OCI-LY3 (cell line): ENCODE measurements around the gene ECE2.

Experiments
- H2AFZ ChIP-seq: fragments of 200-600, 300-600 bp; shearing (Covaris generic); 2 replicates; pipeline ENCODE4 v1.6.0; 2014; ENCODE audit warnings: antibody characterized with exemption, low read depth, low read length
- H3K27ac ChIP-seq: fragments of 200-600, 300-600 bp; sonication (generic); 2 replicates; pipeline ENCODE4 v1.5.1; 2014; ENCODE audit warnings: mild to moderate bottlenecking, low read length, moderate library complexity, mixed read lengths
- H3K27me3 ChIP-seq: fragments of 200-600, 300-600 bp; sonication (generic); 2 replicates; pipeline ENCODE4 v1.6.1; 2014; ENCODE audit warnings: low read depth, low read length, mixed read lengths
- H3K36me3 ChIP-seq: fragments of 200-600, 300-600 bp; sonication (generic); replicated peaks from 2 replicates; pipeline ENCODE3; 2014; ENCODE audit warnings: low read depth, low read length, mixed read lengths
- H3K4me1 ChIP-seq: fragments of 300-600, 200-600 bp; sonication (generic); 2 replicates; pipeline ENCODE4 v1.6.1; 2014; ENCODE audit warnings: low read length, mixed read lengths
- H3K4me2 ChIP-seq: fragments of 200-600, 300-600 bp; sonication (generic); 2 replicates; pipeline ENCODE4 v1.6.1; 2014; ENCODE audit warnings: low read length, mixed read lengths
- H3K4me3 ChIP-seq: fragments of 300-600, 200-600 bp; sonication (generic); 2 replicates; pipeline ENCODE4 v1.5.1; 2014; ENCODE audit warnings: antibody characterized with exemption, mild to moderate bottlenecking, low read length, moderate library complexity
- H3K79me2 ChIP-seq: fragments of 300-600, 200-600 bp; shearing (Covaris generic); 2 replicates; pipeline ENCODE4 v1.6.1; 2014; ENCODE audit warnings: mild to moderate bottlenecking, low read length, mixed read lengths
- H3K9ac ChIP-seq: fragments of 300-600, 200-600 bp; shearing (Covaris generic); 2 replicates; pipeline ENCODE4 v1.6.0; 2014; ENCODE audit warnings: mild to moderate bottlenecking, low read length, moderate library complexity
- H3K9me3 ChIP-seq: fragments of 200-600, 300-600 bp; shearing (Covaris generic); 2 replicates; pipeline ENCODE4 v1.6.1; 2014; ENCODE audit warnings: low read length, mixed read lengths; ENCODE audit not compliant: insufficient read depth
- H4K20me1 ChIP-seq: fragments of 200-600, 300-600 bp; sonication (generic); 2 replicates; pipeline ENCODE4 v1.6.1; 2016; ENCODE audit warnings: low read length, mixed read lengths; ENCODE audit not compliant: insufficient read depth
- EZH2phosphoT487 ChIP-seq: fragments of 200-600 bp; shearing (Covaris generic); IDR thresholded peaks from 2 replicates; pipeline ENCODE4 v1.6.1; 2018; ENCODE audit warnings: antibody characterized with exemption, mixed run types, low read depth
- TF ChIP-seq, protein P1 (sequence below): fragments of 200-600, 300-600 bp; sonication (generic); IDR thresholded peaks from 2 replicates; pipeline ENCODE4 v1.5.1; 2014; ENCODE audit warnings: antibody characterized with exemption, low read length, low read depth

ECE2 gene

DNA sequence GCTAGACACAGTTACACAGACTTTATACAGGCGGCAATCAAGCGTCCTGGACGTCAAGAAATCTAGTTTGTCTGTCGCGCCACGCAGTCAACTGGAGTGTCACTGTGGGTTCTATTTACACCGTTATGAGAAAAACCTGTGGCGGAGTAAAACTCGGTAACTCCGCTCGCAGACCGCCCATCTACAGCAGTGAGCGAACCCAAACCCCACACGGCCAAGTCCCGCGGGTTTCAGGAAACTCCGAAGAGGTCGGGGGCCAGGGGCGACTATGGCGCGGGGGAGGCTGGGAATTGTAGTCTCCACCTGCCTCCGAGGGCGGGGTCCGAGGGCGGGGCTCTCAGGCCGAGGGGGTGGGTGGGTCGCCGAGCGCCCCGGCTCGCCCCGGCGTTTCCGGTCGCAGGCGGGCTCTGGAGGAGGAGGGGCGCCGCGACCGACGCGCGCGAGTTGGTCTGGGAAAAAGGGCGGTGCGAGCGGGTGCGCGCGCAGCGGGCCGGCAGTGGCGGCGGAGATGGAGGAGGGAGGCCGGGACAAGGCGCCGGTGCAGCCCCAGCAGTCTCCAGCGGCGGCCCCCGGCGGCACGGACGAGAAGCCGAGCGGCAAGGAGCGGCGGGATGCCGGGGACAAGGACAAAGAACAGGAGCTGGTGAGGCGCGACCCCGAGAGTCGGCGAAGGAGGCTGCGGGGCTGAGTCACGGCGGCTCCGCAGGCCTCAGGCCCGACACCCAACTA, 23.1 kb downstream of the ECE2 start, which contains the start of gene PSMD2:
TSS of gene PSMD2 (plus strand) at position 483 of the 729 bp plus-strand sequence. CDS start at position 509, 26 bp downstream.
- H3K4me2 ChIP-seq = peak within 1 kb of the TSS; percentile 96
- H3K4me1 ChIP-seq = peaks cover 11% of the 10 kb centered on the region
- H3K79me2 ChIP-seq = peaks cover 24% of the 10 kb centered on the region
- H3K9ac ChIP-seq = peak within 1 kb of the TSS; percentile 83
- H4K20me1 ChIP-seq = no peaks in the 10 kb centered on the region
- peak within 1 kb of the TSS; percentile 46 for H3K27ac ChIP-seq
- no peaks in the 10 kb centered on the region for H3K9me3 ChIP-seq
- H3K36me3 ChIP-seq = peaks cover 33% of the 10 kb centered on the region
- TF ChIP-seq, protein P1, sequence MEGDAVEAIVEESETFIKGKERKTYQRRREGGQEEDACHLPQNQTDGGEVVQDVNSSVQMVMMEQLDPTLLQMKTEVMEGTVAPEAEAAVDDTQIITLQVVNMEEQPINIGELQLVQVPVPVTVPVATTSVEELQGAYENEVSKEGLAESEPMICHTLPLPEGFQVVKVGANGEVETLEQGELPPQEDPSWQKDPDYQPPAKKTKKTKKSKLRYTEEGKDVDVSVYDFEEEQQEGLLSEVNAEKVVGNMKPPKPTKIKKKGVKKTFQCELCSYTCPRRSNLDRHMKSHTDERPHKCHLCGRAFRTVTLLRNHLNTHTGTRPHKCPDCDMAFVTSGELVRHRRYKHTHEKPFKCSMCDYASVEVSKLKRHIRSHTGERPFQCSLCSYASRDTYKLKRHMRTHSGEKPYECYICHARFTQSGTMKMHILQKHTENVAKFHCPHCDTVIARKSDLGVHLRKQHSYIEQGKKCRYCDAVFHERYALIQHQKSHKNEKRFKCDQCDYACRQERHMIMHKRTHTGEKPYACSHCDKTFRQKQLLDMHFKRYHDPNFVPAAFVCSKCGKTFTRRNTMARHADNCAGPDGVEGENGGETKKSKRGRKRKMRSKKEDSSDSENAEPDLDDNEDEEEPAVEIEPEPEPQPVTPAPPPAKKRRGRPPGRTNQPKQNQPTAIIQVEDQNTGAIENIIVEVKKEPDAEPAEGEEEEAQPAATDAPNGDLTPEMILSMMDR = no peak
- TF ChIP-seq EZH2phosphoT487 = no peak
- no peaks in the 10 kb centered on the region for H3K27me3 ChIP-seq
- peak within 1 kb of the TSS; percentile 98 for H2AFZ ChIP-seq
- H3K4me3 ChIP-seq = peak within 1 kb of the TSS; percentile 99

DNA sequence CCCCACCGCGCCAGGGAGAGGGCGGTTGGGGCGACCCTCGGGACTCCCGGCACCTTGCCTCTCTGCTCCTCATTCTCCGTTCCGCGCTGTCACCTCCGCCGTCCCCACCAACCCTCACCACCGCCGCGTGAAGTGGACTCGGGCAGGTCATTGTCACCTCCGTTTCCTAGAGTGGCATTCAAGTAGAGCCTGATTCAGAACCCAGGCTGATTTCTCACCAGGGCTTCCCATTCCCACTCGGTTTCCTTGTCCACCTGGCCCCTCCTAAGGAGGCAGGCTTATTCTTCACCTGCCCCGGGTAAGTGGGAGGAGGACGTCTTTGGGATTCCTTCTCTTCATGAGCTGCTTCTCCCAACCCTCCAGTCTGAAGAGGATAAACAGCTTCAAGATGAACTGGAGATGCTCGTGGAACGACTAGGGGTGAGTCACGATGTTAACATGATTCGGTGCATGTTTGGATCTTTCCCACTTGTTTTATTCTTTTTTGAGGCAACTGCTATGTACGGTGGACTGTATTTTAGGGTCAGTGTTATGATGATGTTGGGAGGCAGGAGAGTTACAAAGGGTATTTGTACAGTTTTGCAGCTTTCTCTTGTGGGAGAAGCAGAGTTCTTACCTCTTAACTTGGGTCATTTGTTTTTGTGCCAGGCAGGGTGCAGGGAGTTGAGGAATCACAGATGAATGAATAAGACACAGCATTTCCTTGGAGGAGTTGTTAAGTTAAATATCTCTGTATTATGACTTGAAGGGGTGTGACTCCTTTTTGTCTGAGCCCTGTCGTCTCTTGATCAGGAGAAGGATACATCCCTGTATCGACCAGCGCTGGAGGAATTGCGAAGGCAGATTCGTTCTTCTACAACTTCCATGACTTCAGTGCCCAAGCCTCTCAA, 23.9 kb downstream of the ECE2 start:
- Histone ChIP-seq H3K27me3 (no peaks in the 10 kb centered on the region), H3K4me2 (peak overlapping the region; percentile 96), H3K9ac (peak overlapping the region; percentile 83), H3K4me1 (peaks cover 11% of the 10 kb centered on the region), H3K9me3 (no peaks in the 10 kb centered on the region), H3K79me2 (peaks cover 24% of the 10 kb centered on the region), H3K27ac (peak overlapping the region; percentile 22), H3K36me3 (peaks cover 39% of the 10 kb centered on the region), H4K20me1 (no peaks in the 10 kb centered on the region), H3K4me3 (peak overlapping the region; percentile 99), H2AFZ (no peak overlapping the region)
- no peak for TF ChIP-seq EZH2phosphoT487
- TF ChIP-seq, protein P1 = no peak

DNA sequence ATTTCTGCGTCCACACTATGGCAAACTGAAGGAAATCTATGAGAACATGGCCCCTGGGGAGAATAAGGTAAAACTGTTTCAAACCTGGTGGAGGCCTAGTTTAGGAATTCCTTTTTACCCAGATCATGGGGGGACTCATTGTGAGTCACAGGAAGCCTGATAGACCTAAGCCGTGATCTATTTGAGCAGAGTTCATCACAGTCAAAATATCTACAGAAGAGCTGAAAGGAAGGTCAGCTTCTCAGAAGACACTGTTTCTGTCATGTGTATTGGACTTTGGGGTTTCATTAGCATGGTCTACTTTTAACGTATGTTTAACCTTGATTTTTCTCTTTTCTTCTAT, 24.5 kb downstream of the ECE2 start:
- Histone ChIP-seq H3K4me3 (peak overlapping the region; percentile 99; the same call in 1 of the 2 replicates), H4K20me1 (no peaks in the 10 kb centered on the region), H3K9ac (no peak overlapping the region), H3K9me3 (no peaks in the 10 kb centered on the region), H3K27ac (no peak overlapping the region), H3K36me3 (peaks cover 43% of the 10 kb centered on the region), H3K4me1 (peaks cover 11% of the 10 kb centered on the region), H3K27me3 (no peaks in the 10 kb centered on the region), H3K4me2 (peak overlapping the region; percentile 96), H3K79me2 (peaks cover 24% of the 10 kb centered on the region), H2AFZ (no peak overlapping the region)
- TF ChIP-seq EZH2phosphoT487 = no peak

DNA sequence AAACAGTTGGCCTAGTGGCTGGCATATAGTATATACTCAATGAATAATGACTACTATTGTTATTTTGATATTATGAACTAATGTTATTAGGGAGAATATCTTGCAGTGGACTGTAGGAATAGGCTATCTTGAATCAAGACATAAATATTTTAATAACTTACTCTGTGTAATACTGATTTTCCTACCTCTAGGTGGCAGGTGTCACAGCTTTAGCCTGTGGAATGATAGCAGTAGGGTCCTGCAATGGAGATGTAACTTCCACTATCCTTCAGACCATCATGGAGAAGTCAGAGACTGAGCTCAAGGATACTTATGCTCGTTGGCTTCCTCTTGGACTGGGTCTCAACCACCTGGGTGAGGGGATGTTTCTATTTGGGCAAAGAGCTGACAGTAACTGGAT, 29.8 kb downstream of the ECE2 start:
- Histone ChIP-seq H3K27me3 (no peaks in the 10 kb centered on the region), H3K4me2 (no peak overlapping the region), H3K27ac (no peak overlapping the region), H3K9me3 (no peaks in the 10 kb centered on the region), H4K20me1 (no peaks in the 10 kb centered on the region), H2AFZ (no peak overlapping the region), H3K4me1 (no peaks in the 10 kb centered on the region), H3K36me3 (peaks cover 68% of the 10 kb centered on the region), H3K79me2 (peaks cover 9% of the 10 kb centered on the region), H3K4me3 (no peak overlapping the region), H3K9ac (no peak overlapping the region)
- TF ChIP-seq, protein P1 = peak; percentile 41
- TF ChIP-seq EZH2phosphoT487 = no peak
